Activated CD4-positive, CD25-positive, alpha-beta regulatory T cell treated with anti-CD3 and anti-CD28 coated beads, Interleukin-2, amount 50 U/mL, for 16 hours (primary cell): ENCODE results near the gene FAM20C.
"Not testable (repeated sequence)": the region's sequence is repeated elsewhere in the genome, so short reads cannot be mapped to it uniquely, and the experiment has no call there.

ENCODE experiments used
- DNase-seq: peaks from one replicate; pipeline ENCODE4 v3.0.0-alpha.2; 2020; ENCODE audit warnings: low read depth, low spot score

Gene FAM20C

GRCh38 chr7:290554-291372 lies 98.4 kb downstream of the FAM20C start:
- no peak for DNase-seq

- no peak for DNase-seq
Measured at GRCh38 chr7:291373-292092, 99.2 kb downstream of the FAM20C start.

- no peak for DNase-seq
Measured at GRCh38 chr7:292226-292625, 99.9 kb downstream of the FAM20C start.

- no peak for DNase-seq
Measured at GRCh38 chr7:292826-293225, 100.5 kb downstream of the FAM20C start.

- DNase-seq, result no peak
Measured at GRCh38 chr7:293681-294439, 101.5 kb downstream of the FAM20C start.

- no peak for DNase-seq
Measured at GRCh38 chr7:294440-295154, 102.2 kb downstream of the FAM20C start.

- DNase-seq, result no peak
Measured at GRCh38 chr7:295155-296154, 103.1 kb downstream of the FAM20C start.

GRCh38 chr7:296373-296945 lies 104.1 kb downstream of the FAM20C start:
- no peak for DNase-seq

- not testable (repeated sequence) for DNase-seq
Measured at GRCh38 chr7:297141-297540, 104.8 kb downstream of the FAM20C start.

GRCh38 chr7:297611-298374 lies 105.4 kb downstream of the FAM20C start:
- no peak for DNase-seq

- DNase-seq, result no peak
Measured at GRCh38 chr7:298375-298702, 106.0 kb downstream of the FAM20C start.

GRCh38 chr7:298743-299142 lies 106.4 kb downstream of the FAM20C start:
- no peak for DNase-seq

- DNase-seq, result no peak
Measured at GRCh38 chr7:299169-299568, 106.8 kb downstream of the FAM20C start.

- DNase-seq, result no peak
Measured at GRCh38 chr7:299628-300027, 107.3 kb downstream of the FAM20C start.

GRCh38 chr7:300048-300447 lies 107.7 kb downstream of the FAM20C start:
- DNase-seq, result no peak

GRCh38 chr7:300546-301290 lies 108.3 kb downstream of the FAM20C start:
- DNase-seq, result no peak

GRCh38 chr7:301291-302053 lies 109.1 kb downstream of the FAM20C start:
- DNase-seq, result no peak
